Fibroblast of skin of scalp (primary cell): ENCODE data around the gene RACGAP1.

Experiments
- DNase-seq: peaks from one replicate; pipeline ENCODE4 v3.0.0-alpha.2; 2013

RACGAP1 gene

GRCh38 chr12:49967777-49968250, 57.5 kb downstream of the RACGAP1 start:
- no peak for DNase-seq

DNA sequence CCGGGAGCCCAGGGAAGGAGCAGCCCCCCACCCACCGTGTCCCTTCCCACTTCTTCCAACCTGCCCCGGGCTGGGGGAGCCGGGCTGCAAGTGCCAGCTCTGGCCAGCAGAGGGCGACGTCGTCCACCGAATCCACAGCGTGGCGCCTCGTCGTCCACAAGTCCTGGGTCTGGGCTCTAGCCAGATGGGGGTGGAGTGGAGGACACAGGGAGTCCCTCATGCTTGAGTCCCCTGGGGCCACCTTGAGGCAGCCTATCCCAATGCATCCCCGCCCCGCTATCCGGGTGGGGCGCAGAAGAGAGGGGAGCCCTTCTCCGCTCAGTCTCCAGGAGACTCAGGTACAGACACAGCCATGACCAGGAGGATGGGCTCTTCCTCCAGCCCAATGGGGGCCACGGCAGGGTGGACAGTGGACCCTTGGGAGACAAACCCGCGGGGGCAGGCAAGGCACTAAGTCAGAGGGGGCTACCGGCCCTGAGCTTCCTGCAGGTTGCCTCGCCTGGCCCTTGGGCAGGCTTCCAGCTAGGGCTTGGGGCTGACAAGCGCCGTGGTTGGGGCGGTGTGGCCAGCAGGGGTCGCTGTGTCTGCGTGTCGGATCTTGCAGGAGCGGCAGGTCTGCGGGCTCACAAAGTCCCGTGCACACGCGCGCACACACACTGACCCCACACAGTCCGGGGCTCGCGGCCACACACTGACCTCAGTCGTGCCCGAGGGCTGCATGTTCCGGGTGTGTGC, 58.1 kb downstream of the RACGAP1 start:
- peak; percentile 85 for DNase-seq

GRCh38 chr12:49966511-49967041, 58.7 kb downstream of the RACGAP1 start:
- DNase-seq = no peak

- no peak for DNase-seq
Measured at GRCh38 chr12:49965836-49966235, 59.5 kb downstream of the RACGAP1 start.

DNA sequence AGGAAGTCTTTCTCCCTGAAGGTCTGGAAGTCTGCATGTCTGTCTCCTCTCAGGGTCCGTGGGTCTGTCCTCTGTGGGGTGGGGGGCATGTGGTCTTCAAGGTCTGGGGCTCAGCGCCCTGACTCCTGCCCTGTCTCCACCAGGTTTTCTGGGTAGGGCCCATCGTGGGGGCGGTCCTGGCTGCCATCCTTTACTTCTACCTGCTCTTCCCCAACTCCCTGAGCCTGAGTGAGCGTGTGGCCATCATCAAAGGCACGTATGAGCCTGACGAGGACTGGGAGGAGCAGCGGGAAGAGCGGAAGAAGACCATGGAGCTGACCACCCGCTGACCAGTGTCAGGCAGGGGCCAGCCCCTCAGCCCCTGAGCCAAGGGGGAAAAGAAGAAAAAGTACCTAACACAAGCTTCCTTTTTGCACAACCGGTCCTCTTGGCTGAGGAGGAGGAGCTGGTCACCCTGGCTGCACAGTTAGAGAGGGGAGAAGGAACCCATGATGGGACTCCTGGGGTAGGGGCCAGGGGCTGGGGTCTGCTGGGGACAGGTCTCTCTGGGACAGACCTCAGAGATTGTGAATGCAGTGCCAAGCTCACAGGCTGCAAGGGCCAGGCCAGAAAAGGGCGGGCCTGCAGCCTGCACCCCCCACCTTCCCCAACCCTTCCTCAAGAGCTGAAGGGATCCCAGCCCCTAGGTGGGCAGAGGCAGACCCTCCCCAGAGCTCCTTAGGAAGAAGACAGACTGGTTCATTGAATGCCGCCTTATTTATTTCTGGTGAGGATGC, 60.3 kb downstream of the RACGAP1 start:
- DNase-seq = no peak

GRCh38 chr12:49963976-49964815, 61.1 kb downstream of the RACGAP1 start:
- no peak for DNase-seq

DNA sequence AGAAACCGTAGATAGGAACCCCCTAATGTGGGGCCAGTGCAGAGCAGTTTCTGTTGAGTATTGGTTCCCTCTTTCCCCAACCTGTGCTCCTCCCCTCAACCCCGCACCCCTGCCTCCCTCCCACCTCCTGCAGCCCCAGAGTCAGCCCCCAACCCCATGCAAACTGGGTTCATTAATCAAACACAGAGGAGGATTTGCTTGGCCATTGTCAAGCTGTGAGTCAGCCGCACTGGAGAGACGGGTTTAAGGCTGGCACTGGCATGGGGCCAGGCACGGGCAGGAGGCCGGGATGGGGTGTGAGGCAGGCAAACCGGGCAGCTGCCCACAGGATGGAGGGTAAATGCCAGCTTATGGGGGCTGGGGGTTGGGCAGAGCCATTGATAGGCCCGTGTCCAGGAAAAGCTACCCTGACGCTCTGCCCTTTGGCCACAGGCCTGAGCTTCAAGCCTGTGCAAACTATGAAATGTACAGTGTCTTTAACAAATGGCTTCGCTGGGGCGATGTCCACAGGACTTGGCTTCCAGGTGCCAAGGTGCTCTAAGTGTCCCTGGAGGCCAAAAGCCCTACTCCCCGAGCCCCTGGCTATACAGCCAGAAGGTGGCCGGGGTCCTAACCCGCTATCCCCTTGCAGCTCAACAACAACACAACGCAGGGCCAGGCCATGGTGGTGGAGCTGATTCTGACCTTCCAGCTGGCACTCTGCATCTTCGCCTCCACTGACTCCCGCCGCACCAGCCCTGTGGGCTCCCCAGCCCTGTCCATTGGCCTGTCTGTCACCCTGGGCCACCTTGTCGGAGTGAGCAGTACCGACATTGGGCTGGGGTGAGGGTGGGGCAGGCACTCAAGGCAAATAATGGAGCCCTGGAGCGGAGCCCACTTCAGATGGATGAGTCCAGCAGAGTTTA, 62.2 kb downstream of the RACGAP1 start:
- DNase-seq = peak; percentile 22

DNA sequence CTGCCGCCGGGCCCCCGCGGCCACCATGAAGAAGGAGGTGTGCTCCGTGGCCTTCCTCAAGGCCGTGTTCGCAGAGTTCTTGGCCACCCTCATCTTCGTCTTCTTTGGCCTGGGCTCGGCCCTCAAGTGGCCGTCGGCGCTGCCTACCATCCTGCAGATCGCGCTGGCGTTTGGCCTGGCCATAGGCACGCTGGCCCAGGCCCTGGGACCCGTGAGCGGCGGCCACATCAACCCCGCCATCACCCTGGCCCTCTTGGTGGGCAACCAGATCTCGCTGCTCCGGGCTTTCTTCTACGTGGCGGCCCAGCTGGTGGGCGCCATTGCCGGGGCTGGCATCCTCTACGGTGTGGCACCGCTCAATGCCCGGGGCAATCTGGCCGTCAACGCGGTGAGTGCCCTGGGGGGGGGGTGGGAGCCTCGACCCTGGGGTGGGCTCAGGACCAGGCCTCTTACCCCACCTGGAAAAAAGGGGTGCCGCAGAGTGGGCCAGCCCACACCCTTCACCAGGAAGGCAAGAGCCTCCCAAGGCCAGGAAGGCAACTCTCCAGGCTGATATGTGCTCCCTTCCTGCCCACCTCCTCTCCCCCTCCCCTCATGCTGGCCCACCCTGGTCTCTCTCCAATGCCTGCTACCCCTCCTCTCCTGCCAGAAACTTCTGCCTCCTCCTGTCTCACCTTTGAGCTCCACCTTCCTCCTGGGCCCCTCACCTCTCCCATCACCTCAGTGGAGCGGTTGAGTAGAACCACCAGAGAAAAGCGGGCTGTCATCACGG, 63.1 kb downstream of the RACGAP1 start:
- DNase-seq = no peak

- DNase-seq = no peak
Measured at GRCh38 chr12:49961111-49961922, 64.0 kb downstream of the RACGAP1 start, which contains the start of gene AQP5. Gene AQP5, plus strand, starts transcription at chr12:49961872. Its CDS starts 146 bp downstream, at chr12:49962018.

- DNase-seq = no peak
Measured at GRCh38 chr12:49960474-49961110, 64.7 kb downstream of the RACGAP1 start.

GRCh38 chr12:49959685-49960473, 65.4 kb downstream of the RACGAP1 start:
- DNase-seq = peak; percentile 45

- DNase-seq = no peak
Measured at GRCh38 chr12:49957570-49957967, 67.7 kb downstream of the RACGAP1 start.

- no peak for DNase-seq
Measured at GRCh38 chr12:49956663-49957569, 68.4 kb downstream of the RACGAP1 start.

DNA sequence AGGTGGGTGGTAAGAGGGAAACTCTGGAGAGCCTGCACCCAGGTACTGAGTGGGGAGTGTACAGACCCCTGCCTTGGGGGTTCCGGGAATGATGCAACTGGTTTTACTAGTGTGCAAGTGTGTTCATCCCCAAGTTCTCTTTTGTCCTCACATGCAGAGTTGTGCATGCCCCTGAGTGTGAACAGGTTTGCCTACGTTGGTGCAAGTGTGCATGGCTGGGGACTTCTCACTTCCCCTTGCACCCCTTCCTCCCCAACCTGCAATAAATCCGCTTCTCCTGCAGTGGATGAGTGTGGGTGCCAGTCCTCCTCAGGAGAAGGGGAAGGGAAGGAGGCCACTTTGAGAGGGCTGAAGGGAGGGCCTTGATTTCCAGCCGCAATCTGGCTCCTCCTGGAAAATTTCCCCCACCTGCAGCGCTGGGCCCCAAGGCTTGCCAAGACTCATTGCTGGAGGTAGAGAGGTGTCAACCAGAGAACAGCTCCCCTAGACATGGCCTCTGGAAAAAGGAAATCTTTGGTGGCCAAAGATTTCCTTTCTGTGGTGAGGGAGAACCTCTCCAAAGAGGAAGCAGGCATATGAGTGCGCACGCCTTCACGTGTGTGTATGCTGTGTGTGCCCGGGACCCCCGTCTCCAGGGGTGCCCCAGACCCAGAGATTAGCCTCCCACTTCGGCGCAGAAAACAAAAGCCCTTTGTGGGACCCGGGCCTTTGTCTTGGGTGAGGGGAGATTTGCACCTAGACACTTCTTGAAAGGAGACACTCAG, 69.2 kb downstream of the RACGAP1 start:
- no peak for DNase-seq

DNA sequence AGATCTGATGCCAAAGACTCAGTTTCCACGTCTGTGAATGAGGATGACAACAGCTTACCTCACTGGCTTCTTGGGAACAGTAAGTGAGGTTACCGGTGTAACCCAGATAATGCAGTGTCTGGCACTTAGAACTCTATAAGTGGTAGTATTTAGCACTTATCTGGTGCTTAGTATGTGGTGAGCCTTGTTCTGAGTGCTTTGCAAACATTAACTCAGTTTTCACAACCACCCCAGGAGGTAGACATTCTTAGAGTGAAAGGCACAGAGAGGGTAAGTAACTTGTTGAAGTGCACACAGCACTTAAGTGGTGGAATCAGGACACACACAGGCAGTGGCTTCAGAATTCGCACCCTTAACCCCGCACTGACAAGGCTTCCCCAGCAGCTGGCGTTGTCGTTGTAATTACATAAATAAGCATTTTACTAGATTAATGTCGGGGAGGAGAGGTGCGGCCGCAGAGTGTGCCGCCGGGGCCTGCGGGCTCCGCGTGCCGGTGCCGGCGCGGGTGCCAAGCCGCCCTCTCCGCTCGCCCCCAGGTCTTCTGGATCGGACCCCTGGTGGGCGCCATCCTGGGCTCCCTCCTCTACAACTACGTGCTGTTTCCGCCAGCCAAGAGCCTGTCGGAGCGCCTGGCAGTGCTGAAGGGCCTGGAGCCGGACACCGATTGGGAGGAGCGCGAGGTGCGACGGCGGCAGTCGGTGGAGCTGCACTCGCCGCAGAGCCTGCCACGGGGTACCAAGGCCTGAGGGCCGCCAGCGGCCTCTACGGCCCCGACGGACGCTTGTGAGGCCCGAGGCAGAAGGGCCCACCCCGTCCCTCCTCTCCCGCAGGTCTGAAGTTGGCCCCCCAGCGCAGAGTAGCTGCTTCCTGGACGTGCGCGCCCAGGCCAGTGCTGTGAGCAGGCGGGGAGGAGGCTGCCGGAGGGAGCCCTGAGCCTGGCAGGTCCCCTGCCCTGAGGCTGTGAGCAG, 70.1 kb downstream of the RACGAP1 start:
- no peak for DNase-seq
